ENCODE data around the gene FYN.

- TF ChIP-seq CTCF (IDR thresholded peaks at IDR 0.05): no peak
- TF ChIP-seq POLR2AphosphoS5 (IDR thresholded peaks at IDR 0.05): no peak
Observed at GRCh38 chr6:111732390-111732789, 140.9 kb downstream of the FYN start.

Data from esophagus muscularis mucosa (tissue), 3 donors.